GM19035 (cell line): ENCODE results near the gene IGFL3.
"Not testable (repeated sequence)": the region's sequence is repeated elsewhere in the genome, so short reads cannot be mapped to it uniquely, and the experiment has no call there.

Experiments used
- ATAC-seq: cut with Tn5 transposase; IDR thresholded peaks from one replicate; pipeline ENCODE4 v1.9.1; 2021; ENCODE audit not compliant: unreplicated experiment

The IGFL3 gene

GRCh38 chr19:46124638-46125115 is at the start of gene IGFL3:
TSS of gene IGFL3 (minus strand) at chr19:46124688. CDS start at chr19:46124649, 39 bp downstream.
- ATAC-seq = no peak

GRCh38 chr19:46173886-46174480 is 49.5 kb upstream of the IGFL3 start:
- ATAC-seq = no peak

GRCh38 chr19:46162731-46163130 is 38.2 kb upstream of the IGFL3 start:
- ATAC-seq = no peak

- not testable (repeated sequence) for ATAC-seq
Observed at GRCh38 chr19:46161642-46162257, 37.3 kb upstream of the IGFL3 start.

- ATAC-seq = no peak
Observed at GRCh38 chr19:46160233-46160775, 35.8 kb upstream of the IGFL3 start.

- no peak for ATAC-seq
Observed at GRCh38 chr19:46159418-46160232, 35.1 kb upstream of the IGFL3 start.

- no peak for ATAC-seq
Observed at GRCh38 chr19:46155237-46155636, 30.7 kb upstream of the IGFL3 start.

GRCh38 chr19:46150606-46151005 is 26.1 kb upstream of the IGFL3 start:
- ATAC-seq = no peak

GRCh38 chr19:46147791-46148288 is 23.4 kb upstream of the IGFL3 start, which contains the start of gene IGFL2:
TSS of gene IGFL2 (plus strand) at chr19:46148238. CDS start at chr19:46148279, 41 bp downstream.
- ATAC-seq = no peak

GRCh38 chr19:46147166-46147740 is 22.8 kb upstream of the IGFL3 start:
- no peak for ATAC-seq

- no peak for ATAC-seq
Observed at GRCh38 chr19:46144756-46145155, 20.3 kb upstream of the IGFL3 start.

- no peak for ATAC-seq
Observed at GRCh38 chr19:46142294-46142693, 17.8 kb upstream of the IGFL3 start.

- no peak for ATAC-seq
Observed at GRCh38 chr19:46141421-46141820, 16.9 kb upstream of the IGFL3 start.

- ATAC-seq = no peak
Observed at GRCh38 chr19:46137915-46138473, 13.5 kb upstream of the IGFL3 start.

- ATAC-seq = no peak
Observed at GRCh38 chr19:46134527-46134926, 10.0 kb upstream of the IGFL3 start.

- ATAC-seq = no peak
Observed at GRCh38 chr19:46133777-46134241, 9.3 kb upstream of the IGFL3 start.

GRCh38 chr19:46133101-46133627 is 8.7 kb upstream of the IGFL3 start:
- no peak for ATAC-seq

GRCh38 chr19:46132508-46133100 is 8.1 kb upstream of the IGFL3 start:
- no peak for ATAC-seq

- ATAC-seq = no peak
Observed at GRCh38 chr19:46131485-46132143, 7.1 kb upstream of the IGFL3 start.
